ENCODE results near the gene POLR3B.

The POLR3B gene

GRCh38 chr12:106517314-106517713, 159.8 kb downstream of the POLR3B start:
- no peak for DNase-seq
- intact Hi-C loops (cut with DNase I): no loop called here

- intact Hi-C loops (cut with DNase I): no loop called here
Observed at GRCh38 chr12:106519607-106520021, 162.1 kb downstream of the POLR3B start.

GRCh38 chr12:106521901-106522300, 164.4 kb downstream of the POLR3B start:
- intact Hi-C loops (cut with DNase I): no loop called here
- no peak for DNase-seq

More at GRCh38 chr12:106519607-106520021, 162.1 kb downstream of the POLR3B start:
- no peak for DNase-seq

- no peak for DNase-seq
- intact Hi-C loops (cut with DNase I): no loop called here
Observed at GRCh38 chr12:106522708-106523107, 165.2 kb downstream of the POLR3B start.

GRCh38 chr12:106527356-106527755, 169.8 kb downstream of the POLR3B start:
- DNase-seq: no peak

GRCh38 chr12:106541201-106541600, 183.7 kb downstream of the POLR3B start:
- intact Hi-C loops (cut with DNase I): no loop called here

More at GRCh38 chr12:106527356-106527755, 169.8 kb downstream of the POLR3B start:
- intact Hi-C loops (cut with DNase I): no loop called here

GRCh38 chr12:106551410-106551809, 193.9 kb downstream of the POLR3B start:
- intact Hi-C loops (cut with DNase I): no loop called here
- peak in 1 of 10 donors; percentile 40 for DNase-seq

More at GRCh38 chr12:106541201-106541600, 183.7 kb downstream of the POLR3B start:
- no peak for DNase-seq

- no peak for DNase-seq
- intact Hi-C loops (cut with DNase I): no loop called here
Observed at GRCh38 chr12:106552228-106552627, 194.7 kb downstream of the POLR3B start.

Data from posterior cingulate gyrus (tissue), 11 donors.